ENCODE results near the gene CACFD1. TPM values are rescaled to one million over a fixed set of nuclear protein-coding genes. Genes with fewer than 3 reads are reported as not detected.
A peak's percentile ranks its signal among the peaks of the same experiment; 100 is the strongest.

Gene CACFD1
- total RNA-seq, 1 experiment from 2014 or later = 22.5 TPM

DNA sequence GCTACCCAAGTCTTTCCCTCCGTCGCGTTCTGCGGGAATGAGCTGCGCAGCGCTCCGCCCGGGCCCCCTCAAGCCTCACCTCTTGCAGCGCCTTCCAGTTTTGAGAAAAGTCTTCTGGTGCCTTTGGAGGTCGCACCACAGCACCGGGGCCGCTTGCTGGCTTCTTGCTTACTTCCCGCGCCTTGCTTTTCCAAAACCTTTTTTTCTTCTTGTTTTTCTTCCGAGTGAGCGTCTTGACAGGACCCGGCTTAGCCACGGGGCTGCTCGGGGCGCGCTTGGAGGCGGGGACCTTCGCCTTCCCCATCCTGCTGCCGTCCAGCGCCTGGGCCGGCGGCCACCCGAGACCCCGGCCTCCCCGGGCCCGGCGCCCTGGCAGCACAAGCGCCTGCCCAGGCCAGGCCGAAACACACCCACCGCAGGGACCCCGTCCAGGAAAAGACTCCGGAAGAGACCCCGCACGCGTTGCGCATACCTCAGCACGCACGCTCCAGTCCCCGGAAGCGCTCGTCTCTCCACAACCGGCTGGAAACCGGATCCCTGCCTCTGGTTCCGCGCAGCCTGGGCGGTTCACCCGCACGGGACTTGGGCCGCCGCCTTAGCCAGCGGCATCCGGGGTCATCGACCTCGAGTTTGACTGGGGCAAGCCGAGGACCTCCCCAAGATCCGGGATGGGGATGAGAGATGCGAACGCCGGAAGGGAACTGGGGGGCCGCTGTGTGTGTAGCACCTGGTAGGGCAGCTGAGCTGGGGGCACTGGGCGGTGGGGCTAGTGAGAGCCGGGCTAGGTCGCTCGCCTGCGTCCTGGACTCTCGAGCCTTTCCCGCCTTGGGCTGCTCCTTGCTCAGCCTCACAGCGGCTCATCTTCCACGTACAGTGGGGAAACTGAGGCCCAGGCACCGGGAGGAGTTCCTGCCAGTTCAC lies 42.0 kb upstream of the CACFD1 start, which contains the start of gene REXO4 (continued):
- TF ChIP-seq, protein P1, sequence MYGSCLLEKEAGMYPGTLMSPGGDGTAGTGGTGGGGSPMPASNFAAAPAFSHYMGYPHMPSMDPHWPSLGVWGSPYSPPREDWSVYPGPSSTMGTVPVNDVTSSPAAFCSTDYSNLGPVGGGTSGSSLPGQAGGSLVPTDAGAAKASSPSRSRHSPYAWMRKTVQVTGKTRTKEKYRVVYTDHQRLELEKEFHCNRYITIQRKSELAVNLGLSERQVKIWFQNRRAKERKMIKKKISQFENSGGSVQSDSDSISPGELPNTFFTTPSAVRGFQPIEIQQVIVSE (CRISPR knock-in tag; IDR thresholded peaks at IDR 0.05; ENCODE audit: borderline replicate concordance) = no peak
- TF ChIP-seq, protein P2, sequence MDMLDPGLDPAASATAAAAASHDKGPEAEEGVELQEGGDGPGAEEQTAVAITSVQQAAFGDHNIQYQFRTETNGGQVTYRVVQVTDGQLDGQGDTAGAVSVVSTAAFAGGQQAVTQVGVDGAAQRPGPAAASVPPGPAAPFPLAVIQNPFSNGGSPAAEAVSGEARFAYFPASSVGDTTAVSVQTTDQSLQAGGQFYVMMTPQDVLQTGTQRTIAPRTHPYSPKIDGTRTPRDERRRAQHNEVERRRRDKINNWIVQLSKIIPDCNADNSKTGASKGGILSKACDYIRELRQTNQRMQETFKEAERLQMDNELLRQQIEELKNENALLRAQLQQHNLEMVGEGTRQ (CRISPR knock-in tag; IDR thresholded peaks at IDR 0.05) = peak; percentile 37
- TF ChIP-seq, protein P3, sequence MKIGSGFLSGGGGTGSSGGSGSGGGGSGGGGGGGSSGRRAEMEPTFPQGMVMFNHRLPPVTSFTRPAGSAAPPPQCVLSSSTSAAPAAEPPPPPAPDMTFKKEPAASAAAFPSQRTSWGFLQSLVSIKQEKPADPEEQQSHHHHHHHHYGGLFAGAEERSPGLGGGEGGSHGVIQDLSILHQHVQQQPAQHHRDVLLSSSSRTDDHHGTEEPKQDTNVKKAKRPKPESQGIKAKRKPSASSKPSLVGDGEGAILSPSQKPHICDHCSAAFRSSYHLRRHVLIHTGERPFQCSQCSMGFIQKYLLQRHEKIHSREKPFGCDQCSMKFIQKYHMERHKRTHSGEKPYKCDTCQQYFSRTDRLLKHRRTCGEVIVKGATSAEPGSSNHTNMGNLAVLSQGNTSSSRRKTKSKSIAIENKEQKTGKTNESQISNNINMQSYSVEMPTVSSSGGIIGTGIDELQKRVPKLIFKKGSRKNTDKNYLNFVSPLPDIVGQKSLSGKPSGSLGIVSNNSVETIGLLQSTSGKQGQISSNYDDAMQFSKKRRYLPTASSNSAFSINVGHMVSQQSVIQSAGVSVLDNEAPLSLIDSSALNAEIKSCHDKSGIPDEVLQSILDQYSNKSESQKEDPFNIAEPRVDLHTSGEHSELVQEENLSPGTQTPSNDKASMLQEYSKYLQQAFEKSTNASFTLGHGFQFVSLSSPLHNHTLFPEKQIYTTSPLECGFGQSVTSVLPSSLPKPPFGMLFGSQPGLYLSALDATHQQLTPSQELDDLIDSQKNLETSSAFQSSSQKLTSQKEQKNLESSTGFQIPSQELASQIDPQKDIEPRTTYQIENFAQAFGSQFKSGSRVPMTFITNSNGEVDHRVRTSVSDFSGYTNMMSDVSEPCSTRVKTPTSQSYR (CRISPR knock-in tag; IDR thresholded peaks at IDR 0.05) = no peak
- TF ChIP-seq, protein P4, sequence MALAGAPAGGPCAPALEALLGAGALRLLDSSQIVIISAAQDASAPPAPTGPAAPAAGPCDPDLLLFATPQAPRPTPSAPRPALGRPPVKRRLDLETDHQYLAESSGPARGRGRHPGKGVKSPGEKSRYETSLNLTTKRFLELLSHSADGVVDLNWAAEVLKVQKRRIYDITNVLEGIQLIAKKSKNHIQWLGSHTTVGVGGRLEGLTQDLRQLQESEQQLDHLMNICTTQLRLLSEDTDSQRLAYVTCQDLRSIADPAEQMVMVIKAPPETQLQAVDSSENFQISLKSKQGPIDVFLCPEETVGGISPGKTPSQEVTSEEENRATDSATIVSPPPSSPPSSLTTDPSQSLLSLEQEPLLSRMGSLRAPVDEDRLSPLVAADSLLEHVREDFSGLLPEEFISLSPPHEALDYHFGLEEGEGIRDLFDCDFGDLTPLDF (CRISPR knock-in tag; IDR thresholded peaks at IDR 0.05) = no peak
- TF ChIP-seq ZNF138 (CRISPR knock-in tag; conservative IDR thresholded peaks at IDR 0.05) (no peak), NR3C1 (CRISPR knock-in tag; conservative IDR thresholded peaks at IDR 0.05; ENCODE audit: low read depth) (no peak), ZNF416 (CRISPR knock-in tag; IDR thresholded peaks at IDR 0.05) (no peak), NFE2L1 (CRISPR knock-in tag; IDR thresholded peaks at IDR 0.05) (peak; percentile 64; the same call in 1 of the 2 replicates), SP1 (CRISPR knock-in tag; conservative IDR thresholded peaks at IDR 0.05) (peak; percentile 95)
- TF ChIP-seq, protein P5, sequence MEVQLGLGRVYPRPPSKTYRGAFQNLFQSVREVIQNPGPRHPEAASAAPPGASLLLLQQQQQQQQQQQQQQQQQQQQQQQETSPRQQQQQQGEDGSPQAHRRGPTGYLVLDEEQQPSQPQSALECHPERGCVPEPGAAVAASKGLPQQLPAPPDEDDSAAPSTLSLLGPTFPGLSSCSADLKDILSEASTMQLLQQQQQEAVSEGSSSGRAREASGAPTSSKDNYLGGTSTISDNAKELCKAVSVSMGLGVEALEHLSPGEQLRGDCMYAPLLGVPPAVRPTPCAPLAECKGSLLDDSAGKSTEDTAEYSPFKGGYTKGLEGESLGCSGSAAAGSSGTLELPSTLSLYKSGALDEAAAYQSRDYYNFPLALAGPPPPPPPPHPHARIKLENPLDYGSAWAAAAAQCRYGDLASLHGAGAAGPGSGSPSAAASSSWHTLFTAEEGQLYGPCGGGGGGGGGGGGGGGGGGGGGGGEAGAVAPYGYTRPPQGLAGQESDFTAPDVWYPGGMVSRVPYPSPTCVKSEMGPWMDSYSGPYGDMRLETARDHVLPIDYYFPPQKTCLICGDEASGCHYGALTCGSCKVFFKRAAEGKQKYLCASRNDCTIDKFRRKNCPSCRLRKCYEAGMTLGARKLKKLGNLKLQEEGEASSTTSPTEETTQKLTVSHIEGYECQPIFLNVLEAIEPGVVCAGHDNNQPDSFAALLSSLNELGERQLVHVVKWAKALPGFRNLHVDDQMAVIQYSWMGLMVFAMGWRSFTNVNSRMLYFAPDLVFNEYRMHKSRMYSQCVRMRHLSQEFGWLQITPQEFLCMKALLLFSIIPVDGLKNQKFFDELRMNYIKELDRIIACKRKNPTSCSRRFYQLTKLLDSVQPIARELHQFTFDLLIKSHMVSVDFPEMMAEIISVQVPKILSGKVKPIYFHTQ (CRISPR knock-in tag; IDR thresholded peaks at IDR 0.05) = no peak
- TF ChIP-seq, protein P6, sequence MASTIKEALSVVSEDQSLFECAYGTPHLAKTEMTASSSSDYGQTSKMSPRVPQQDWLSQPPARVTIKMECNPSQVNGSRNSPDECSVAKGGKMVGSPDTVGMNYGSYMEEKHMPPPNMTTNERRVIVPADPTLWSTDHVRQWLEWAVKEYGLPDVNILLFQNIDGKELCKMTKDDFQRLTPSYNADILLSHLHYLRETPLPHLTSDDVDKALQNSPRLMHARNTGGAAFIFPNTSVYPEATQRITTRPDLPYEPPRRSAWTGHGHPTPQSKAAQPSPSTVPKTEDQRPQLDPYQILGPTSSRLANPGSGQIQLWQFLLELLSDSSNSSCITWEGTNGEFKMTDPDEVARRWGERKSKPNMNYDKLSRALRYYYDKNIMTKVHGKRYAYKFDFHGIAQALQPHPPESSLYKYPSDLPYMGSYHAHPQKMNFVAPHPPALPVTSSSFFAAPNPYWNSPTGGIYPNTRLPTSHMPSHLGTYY (CRISPR knock-in tag; IDR thresholded peaks at IDR 0.05) = no peak
- TF ChIP-seq, protein P7, sequence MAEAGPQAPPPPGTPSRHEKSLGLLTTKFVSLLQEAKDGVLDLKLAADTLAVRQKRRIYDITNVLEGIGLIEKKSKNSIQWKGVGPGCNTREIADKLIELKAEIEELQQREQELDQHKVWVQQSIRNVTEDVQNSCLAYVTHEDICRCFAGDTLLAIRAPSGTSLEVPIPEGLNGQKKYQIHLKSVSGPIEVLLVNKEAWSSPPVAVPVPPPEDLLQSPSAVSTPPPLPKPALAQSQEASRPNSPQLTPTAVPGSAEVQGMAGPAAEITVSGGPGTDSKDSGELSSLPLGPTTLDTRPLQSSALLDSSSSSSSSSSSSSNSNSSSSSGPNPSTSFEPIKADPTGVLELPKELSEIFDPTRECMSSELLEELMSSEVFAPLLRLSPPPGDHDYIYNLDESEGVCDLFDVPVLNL (CRISPR knock-in tag; IDR thresholded peaks at IDR 0.05; ENCODE audit: borderline replicate concordance, low read depth) = no peak; the same call in 1 of the 2 replicates
- TF ChIP-seq, protein P8, sequence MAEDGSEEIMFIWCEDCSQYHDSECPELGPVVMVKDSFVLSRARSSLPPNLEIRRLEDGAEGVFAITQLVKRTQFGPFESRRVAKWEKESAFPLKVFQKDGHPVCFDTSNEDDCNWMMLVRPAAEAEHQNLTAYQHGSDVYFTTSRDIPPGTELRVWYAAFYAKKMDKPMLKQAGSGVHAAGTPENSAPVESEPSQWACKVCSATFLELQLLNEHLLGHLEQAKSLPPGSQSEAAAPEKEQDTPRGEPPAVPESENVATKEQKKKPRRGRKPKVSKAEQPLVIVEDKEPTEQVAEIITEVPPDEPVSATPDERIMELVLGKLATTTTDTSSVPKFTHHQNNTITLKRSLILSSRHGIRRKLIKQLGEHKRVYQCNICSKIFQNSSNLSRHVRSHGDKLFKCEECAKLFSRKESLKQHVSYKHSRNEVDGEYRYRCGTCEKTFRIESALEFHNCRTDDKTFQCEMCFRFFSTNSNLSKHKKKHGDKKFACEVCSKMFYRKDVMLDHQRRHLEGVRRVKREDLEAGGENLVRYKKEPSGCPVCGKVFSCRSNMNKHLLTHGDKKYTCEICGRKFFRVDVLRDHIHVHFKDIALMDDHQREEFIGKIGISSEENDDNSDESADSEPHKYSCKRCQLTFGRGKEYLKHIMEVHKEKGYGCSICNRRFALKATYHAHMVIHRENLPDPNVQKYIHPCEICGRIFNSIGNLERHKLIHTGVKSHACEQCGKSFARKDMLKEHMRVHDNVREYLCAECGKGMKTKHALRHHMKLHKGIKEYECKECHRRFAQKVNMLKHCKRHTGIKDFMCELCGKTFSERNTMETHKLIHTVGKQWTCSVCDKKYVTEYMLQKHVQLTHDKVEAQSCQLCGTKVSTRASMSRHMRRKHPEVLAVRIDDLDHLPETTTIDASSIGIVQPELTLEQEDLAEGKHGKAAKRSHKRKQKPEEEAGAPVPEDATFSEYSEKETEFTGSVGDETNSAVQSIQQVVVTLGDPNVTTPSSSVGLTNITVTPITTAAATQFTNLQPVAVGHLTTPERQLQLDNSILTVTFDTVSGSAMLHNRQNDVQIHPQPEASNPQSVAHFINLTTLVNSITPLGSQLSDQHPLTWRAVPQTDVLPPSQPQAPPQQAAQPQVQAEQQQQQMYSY (CRISPR knock-in tag; IDR thresholded peaks at IDR 0.05) = peak; percentile 25; the same call in 1 of the 2 replicates

Data from WTC11 (cell line).